GM18511 (cell line): ENCODE results near the gene COQ8B.

Source experiments
- ATAC-seq: cut with Tn5 transposase; IDR thresholded peaks from one replicate; pipeline ENCODE4 v1.9.1; 2021; ENCODE audit warnings: mild to moderate bottlenecking, moderate library complexity; ENCODE audit not compliant: unreplicated experiment

Gene COQ8B

DNA sequence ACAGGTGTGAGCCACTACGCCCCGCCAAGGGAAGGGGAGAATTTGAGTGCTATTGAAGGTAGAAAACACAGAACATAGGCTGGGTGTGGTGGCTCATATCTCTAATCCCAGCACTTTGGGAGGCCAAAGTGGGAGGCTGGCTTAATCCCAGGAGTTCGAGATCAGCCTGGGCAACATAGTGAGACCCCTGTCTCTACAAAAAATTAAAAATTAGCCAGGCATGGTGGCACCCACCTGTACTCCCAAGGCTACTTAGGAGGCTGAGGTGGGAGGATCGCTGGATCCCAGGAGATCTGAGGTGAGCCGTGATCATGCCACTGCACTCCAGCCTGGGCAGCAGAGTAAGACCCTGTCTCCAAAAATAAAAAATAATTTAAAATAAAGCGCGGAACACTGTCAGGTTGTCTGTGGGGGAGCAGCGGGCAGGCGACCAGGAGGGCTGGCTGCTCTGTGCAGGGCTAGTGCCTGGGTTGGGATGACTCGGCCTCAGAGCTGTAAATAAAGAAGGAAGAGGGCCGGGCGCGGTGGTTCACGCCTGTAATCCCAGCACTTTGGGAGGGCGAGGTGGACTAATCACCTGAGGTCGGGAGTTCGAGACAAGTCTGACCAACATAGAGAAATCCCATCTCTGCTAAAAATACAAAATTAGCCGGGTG is 74.5 kb downstream of the COQ8B start:
- ATAC-seq = no peak
